HL-60 (cell line): Measurements from ENCODE around the gene GRIP2.

Experiments
- DNase-seq, 2 experiments: peaks; one replicate each; pipeline ENCODE4 v3.0.0-alpha.2; 2010 to 2020; ENCODE audit warnings: low read depth in 1 of 2, low spot score in 1 of 2
- H3K27ac ChIP-seq: fragments of 250-450 bp; sonication (Bioruptor Pico); replicated peaks from 2 replicates; pipeline ENCODE4 v1.5.1; 2020; ENCODE audit warnings: mild to moderate bottlenecking, moderate library complexity
- H3K27me3 ChIP-seq: fragments of 250-450 bp; sonication (Bioruptor Pico); 2 replicates; pipeline ENCODE4 v1.5.1; 2021; ENCODE audit warnings: mild to moderate bottlenecking, moderate library complexity; ENCODE audit not compliant: insufficient read depth, poor library complexity, severe bottlenecking
- H3K4me3 ChIP-seq: replicated peaks from 2 replicates; pipeline ENCODE4 v1.5.1; 2011; ENCODE audit warnings: mild to moderate bottlenecking, control low read depth, low read length; ENCODE audit not compliant: insufficient read depth
- GABPA ChIP-seq: IDR thresholded peaks from 2 replicates; pipeline ENCODE4 v1.6.1; 2012; ENCODE audit warnings: low read depth
- POLR2AphosphoS5 ChIP-seq: IDR thresholded peaks from 2 replicates; pipeline ENCODE4 v1.6.1; 2012; ENCODE audit warnings: low read depth
- SPI1 ChIP-seq: IDR thresholded peaks from 2 replicates; pipeline ENCODE4 v1.6.1; 2012; ENCODE audit warnings: low read depth, mild to moderate bottlenecking, borderline replicate concordance
- TF ChIP-seq, protein P1 (sequence below): IDR thresholded peaks from one replicate; pipeline ENCODE4 v1.5.1; 2011; ENCODE audit warnings: low read length, control low read depth, inconsistent platforms; ENCODE audit not compliant: insufficient read depth
- TF ChIP-seq, protein P2 (sequence below): IDR thresholded peaks from 2 replicates; pipeline ENCODE4 v1.6.1; 2012; ENCODE audit warnings: low read depth; ENCODE audit not compliant: insufficient replicate concordance

GRIP2 gene

GRCh38 chr3:14512942-14513327 lies 27.2 kb downstream of the GRIP2 start:
- TF ChIP-seq POLR2AphosphoS5 (no peak), SPI1 (no peak), GABPA (no peak)
- TF ChIP-seq, protein P1, sequence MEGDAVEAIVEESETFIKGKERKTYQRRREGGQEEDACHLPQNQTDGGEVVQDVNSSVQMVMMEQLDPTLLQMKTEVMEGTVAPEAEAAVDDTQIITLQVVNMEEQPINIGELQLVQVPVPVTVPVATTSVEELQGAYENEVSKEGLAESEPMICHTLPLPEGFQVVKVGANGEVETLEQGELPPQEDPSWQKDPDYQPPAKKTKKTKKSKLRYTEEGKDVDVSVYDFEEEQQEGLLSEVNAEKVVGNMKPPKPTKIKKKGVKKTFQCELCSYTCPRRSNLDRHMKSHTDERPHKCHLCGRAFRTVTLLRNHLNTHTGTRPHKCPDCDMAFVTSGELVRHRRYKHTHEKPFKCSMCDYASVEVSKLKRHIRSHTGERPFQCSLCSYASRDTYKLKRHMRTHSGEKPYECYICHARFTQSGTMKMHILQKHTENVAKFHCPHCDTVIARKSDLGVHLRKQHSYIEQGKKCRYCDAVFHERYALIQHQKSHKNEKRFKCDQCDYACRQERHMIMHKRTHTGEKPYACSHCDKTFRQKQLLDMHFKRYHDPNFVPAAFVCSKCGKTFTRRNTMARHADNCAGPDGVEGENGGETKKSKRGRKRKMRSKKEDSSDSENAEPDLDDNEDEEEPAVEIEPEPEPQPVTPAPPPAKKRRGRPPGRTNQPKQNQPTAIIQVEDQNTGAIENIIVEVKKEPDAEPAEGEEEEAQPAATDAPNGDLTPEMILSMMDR = no peak
- TF ChIP-seq, protein P2, sequence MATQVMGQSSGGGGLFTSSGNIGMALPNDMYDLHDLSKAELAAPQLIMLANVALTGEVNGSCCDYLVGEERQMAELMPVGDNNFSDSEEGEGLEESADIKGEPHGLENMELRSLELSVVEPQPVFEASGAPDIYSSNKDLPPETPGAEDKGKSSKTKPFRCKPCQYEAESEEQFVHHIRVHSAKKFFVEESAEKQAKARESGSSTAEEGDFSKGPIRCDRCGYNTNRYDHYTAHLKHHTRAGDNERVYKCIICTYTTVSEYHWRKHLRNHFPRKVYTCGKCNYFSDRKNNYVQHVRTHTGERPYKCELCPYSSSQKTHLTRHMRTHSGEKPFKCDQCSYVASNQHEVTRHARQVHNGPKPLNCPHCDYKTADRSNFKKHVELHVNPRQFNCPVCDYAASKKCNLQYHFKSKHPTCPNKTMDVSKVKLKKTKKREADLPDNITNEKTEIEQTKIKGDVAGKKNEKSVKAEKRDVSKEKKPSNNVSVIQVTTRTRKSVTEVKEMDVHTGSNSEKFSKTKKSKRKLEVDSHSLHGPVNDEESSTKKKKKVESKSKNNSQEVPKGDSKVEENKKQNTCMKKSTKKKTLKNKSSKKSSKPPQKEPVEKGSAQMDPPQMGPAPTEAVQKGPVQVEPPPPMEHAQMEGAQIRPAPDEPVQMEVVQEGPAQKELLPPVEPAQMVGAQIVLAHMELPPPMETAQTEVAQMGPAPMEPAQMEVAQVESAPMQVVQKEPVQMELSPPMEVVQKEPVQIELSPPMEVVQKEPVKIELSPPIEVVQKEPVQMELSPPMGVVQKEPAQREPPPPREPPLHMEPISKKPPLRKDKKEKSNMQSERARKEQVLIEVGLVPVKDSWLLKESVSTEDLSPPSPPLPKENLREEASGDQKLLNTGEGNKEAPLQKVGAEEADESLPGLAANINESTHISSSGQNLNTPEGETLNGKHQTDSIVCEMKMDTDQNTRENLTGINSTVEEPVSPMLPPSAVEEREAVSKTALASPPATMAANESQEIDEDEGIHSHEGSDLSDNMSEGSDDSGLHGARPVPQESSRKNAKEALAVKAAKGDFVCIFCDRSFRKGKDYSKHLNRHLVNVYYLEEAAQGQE = no peak
- DNase-seq = no peak

GRCh38 chr3:14512281-14512941 lies 27.7 kb downstream of the GRIP2 start:
- no peak overlapping the region for H3K27ac ChIP-seq
- no peak for TF ChIP-seq SPI1
- TF ChIP-seq, protein P2 = no peak
- no peak for TF ChIP-seq POLR2AphosphoS5
- TF ChIP-seq, protein P1 = no peak
- TF ChIP-seq GABPA = no peak
- no peak for DNase-seq
- no peak overlapping the region for H3K4me3 ChIP-seq
- peaks cover 8% of the 10 kb centered on the region for H3K27me3 ChIP-seq

More at GRCh38 chr3:14512942-14513327, 27.2 kb downstream of the GRIP2 start:
- Histone ChIP-seq H3K27me3 (peaks cover 8% of the 10 kb centered on the region), H3K4me3 (no peak overlapping the region), H3K27ac (no peak overlapping the region)

GRCh38 chr3:14511623-14512280 lies 28.4 kb downstream of the GRIP2 start:
- H3K4me3 ChIP-seq = no peak overlapping the region
- DNase-seq = no peak
- peaks cover 8% of the 10 kb centered on the region for H3K27me3 ChIP-seq
- no peak for TF ChIP-seq POLR2AphosphoS5
- TF ChIP-seq SPI1 = no peak
- TF ChIP-seq GABPA = no peak
- TF ChIP-seq, protein P1 = no peak
- TF ChIP-seq, protein P2 = no peak
- H3K27ac ChIP-seq = no peak overlapping the region
